Measurements from ENCODE around the gene SERPINA1. TPM values are rescaled to one million over a fixed set of nuclear protein-coding genes. Genes with fewer than 3 reads are reported as not detected.

SERPINA1 gene
- total RNA-seq, 1 experiment from 2014 or later = not detected

DNA sequence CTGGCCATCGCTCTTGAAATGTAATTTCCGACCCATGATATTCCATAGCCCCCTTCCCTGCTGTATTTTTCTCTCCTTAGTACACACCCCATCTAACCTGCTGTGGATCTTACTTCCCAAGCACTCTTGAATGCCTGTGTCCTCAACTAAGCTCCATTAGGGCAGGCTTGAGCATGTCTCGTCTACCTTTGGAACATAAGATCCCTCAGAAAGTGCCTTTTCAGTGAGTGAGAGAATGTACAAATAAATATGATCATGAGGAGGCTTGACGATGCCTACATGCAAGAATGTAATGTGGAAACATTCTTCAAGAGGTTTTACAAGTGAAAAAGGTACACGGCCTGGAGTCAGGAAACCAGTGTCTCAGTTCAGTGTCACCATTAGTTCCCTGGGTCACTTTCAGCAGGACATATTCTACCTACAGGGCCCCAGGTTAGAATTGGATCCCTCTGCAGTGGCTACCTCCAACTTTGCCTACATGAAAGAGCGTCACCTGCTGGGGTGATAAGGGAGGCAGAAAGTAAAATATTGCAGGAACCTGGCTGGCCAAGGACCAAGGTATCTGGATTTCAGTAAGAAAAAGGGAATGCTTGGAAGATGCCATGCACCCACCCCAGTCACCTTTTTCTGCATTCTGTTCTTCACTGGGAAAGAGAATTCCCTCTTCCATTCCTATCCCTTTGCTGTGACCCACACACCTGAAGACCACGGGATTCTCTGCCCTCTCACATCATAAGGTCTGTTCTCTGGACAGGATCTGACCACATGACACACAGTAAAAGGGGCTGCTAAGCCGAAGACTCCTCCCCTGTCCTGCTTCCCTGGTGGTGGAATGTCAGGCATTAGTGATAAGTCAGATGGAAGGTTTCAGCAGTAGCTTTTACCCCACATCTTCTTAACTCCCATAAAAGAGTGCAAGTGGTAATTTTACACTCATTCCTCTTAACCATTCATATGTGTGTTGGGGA, 24.6 kb upstream of the SERPINA1 start:
- Histone ChIP-seq H2BK15ac (ENCODE audit: low read depth, low read length) (no peak overlapping the region), H3K4ac (ENCODE audit: low read depth, low read length) (no peak overlapping the region), H3K4me1 (ENCODE audit: insufficient read depth, low read length) (no peaks in the 10 kb centered on the region; the same call in 1 of the 2 replicates), H3K18ac (ENCODE audit: insufficient read length, low read depth, low read length) (no peak overlapping the region), H4K20me1 (ENCODE audit: control insufficient read depth, insufficient read depth, insufficient read length) (no peaks in the 10 kb centered on the region), H3K79me1 (ENCODE audit: insufficient read depth, low read depth, low read length, poor library complexity, severe bottlenecking) (no peaks in the 10 kb centered on the region), H3K9ac (ENCODE audit: extremely low read depth, insufficient read length, low read length) (no peak overlapping the region), H4K91ac (ENCODE audit: insufficient read length, low read depth, low read length) (no peak overlapping the region), H3K27me3 (ENCODE audit: insufficient read depth, low read length) (no peaks in the 10 kb centered on the region), H2BK120ac (ENCODE audit: low read depth, low read length, poor library complexity, severe bottlenecking) (no peak overlapping the region), H2AK5ac (ENCODE audit: insufficient read length, low read length) (no peak overlapping the region), H3K56ac (ENCODE audit: insufficient read length, low read depth, low read length) (no peak overlapping the region), H4K8ac (replicated peaks; ENCODE audit: insufficient read length, low read depth, low read length) (no peak overlapping the region), H2BK20ac (ENCODE audit: low read depth, low read length, poor library complexity, severe bottlenecking) (no peak overlapping the region), H2BK12ac (ENCODE audit: insufficient read length, low read depth, low read length) (no peak overlapping the region), H3T11ph (ENCODE audit: low read length) (no peak overlapping the region), H4K5ac (ENCODE audit: insufficient read length, low read depth, low read length) (no peak overlapping the region), H3K4me2 (ENCODE audit: insufficient read depth, insufficient read length, low read length) (no peak overlapping the region), H3K27ac (ENCODE audit: insufficient read length, low read depth, low read length) (no peak overlapping the region), H2BK5ac (ENCODE audit: insufficient read length, low read length) (no peak overlapping the region), H3K23me2 (ENCODE audit: insufficient read length, low read depth, low read length, poor library complexity, severe bottlenecking) (no peaks in the 10 kb centered on the region), H3K79me2 (ENCODE audit: insufficient read depth, low read length) (no peaks in the 10 kb centered on the region), H3K14ac (ENCODE audit: insufficient read depth, low read length) (no peak overlapping the region), H3K9me3 (ENCODE audit: control insufficient read depth, low read depth, low read length) (no peaks in the 10 kb centered on the region), H2AFZ (ENCODE audit: low read length) (no peak overlapping the region), H3K23ac (ENCODE audit: insufficient read length, low read depth, low read length) (no peak overlapping the region)
- Mint-ChIP-seq H3K27ac (no peak overlapping the region), H3K4me3 (no peak overlapping the region), H3K4me1 (peaks cover 19 to 27% of the 10 kb centered on the region in 2 experiments), H3K9me3 (peaks cover 9 to 22% of the 10 kb centered on the region in 2 experiments; a peak in 4 of 5 replicates), H3K27me3 (ENCODE audit: low read depth) (peaks cover 4% of the 10 kb centered on the region; the same call in 1 of the 2 replicates), H3K36me3 (ENCODE audit: insufficient read depth in 1 of 3, low read depth in 3 of 3) (peaks cover 0 to 10% (median 2%) of the 10 kb centered on the region in 3 experiments; a peak in 5 of 7 replicates)
- peak; percentile 46 for DNase-seq
- WGBS (ENCODE audit: extremely low coverage, insufficient read length, low lambda C conversion rate) = no CpG with 5 or more reads among the region's 8 CpGs
- TF ChIP-seq, protein P1, sequence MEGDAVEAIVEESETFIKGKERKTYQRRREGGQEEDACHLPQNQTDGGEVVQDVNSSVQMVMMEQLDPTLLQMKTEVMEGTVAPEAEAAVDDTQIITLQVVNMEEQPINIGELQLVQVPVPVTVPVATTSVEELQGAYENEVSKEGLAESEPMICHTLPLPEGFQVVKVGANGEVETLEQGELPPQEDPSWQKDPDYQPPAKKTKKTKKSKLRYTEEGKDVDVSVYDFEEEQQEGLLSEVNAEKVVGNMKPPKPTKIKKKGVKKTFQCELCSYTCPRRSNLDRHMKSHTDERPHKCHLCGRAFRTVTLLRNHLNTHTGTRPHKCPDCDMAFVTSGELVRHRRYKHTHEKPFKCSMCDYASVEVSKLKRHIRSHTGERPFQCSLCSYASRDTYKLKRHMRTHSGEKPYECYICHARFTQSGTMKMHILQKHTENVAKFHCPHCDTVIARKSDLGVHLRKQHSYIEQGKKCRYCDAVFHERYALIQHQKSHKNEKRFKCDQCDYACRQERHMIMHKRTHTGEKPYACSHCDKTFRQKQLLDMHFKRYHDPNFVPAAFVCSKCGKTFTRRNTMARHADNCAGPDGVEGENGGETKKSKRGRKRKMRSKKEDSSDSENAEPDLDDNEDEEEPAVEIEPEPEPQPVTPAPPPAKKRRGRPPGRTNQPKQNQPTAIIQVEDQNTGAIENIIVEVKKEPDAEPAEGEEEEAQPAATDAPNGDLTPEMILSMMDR (conservative IDR thresholded peaks at IDR 0.05) = peak; percentile 70

Measured in H9 (cell line).